Measurements from ENCODE around the gene SEL1L. TPM values are rescaled to one million over a fixed set of nuclear protein-coding genes. Genes with fewer than 3 reads are reported as not detected.

Gene SEL1L
- polyA plus RNA-seq, 1 of the 3 experiments (the other 2 are of a cell fraction): 13.8 TPM

DNA sequence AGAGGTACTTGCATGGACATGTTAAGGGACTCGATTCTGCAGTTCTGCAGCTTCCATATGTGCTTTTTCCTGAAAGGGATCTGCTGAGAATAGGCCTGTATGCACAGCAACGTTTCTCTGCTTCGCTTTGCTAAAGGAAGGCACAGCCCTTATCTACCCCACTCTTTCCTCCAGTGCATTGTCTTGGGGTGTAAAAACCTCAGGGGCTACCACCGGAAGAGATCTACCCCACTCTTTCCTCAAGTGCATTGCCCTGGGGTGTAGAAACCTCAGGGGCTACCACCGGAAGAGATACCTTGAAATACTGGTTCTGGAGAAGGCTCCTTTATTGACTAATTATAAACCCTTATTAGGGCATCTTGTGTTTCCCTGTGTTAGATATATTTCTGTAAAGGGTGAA, 52.9 kb downstream of the SEL1L start:
- peaks cover 63 to 71% of the 10 kb centered on the region in 2 experiments for H3K36me3 ChIP-seq (replicated peaks in 1 of 2; ENCODE audit: control insufficient read depth in 1 of 2, insufficient read depth in 2 of 2, low read length in 1 of 2)
- no peak for DNase-seq
- no peak overlapping the region for H3K9ac ChIP-seq

More for the DNA sequence above, 52.9 kb downstream of the SEL1L start:
- no peaks in the 10 kb centered on the region for H3K27me3 ChIP-seq (ENCODE audit: insufficient read depth)
- no peaks in the 10 kb centered on the region for H4K20me1 ChIP-seq (ENCODE audit: insufficient read depth)
- H3K79me2 ChIP-seq (ENCODE audit: insufficient read depth): no peaks in the 10 kb centered on the region
- H3F3A ChIP-seq (replicated peaks; ENCODE audit: insufficient read depth): no peaks in the 10 kb centered on the region
- ChIA-PET POLR2A (no interaction called here), CTCF (no interaction called here)
- H3K27ac ChIP-seq (ENCODE audit: low read depth in 2 of 2, low read length in 1 of 2): no peak overlapping the region
- 93% methylated on average over 5 of the region's 5 CpGs for WGBS (ENCODE audit: low lambda C conversion rate)
- no peaks in the 10 kb centered on the region for H3K9me3 ChIP-seq
- H3K4me2 ChIP-seq: no peak overlapping the region
- H3K9me2 ChIP-seq: no peaks in the 10 kb centered on the region
- H2AFZ ChIP-seq (ENCODE audit: low read depth): no peak overlapping the region
- H3K4me3 ChIP-seq (ENCODE audit: low read depth in 2 of 2, low read length in 1 of 2): no peak overlapping the region
- no peak for TF ChIP-seq EP300 (IDR thresholded peaks at IDR 0.05; ENCODE audit: borderline replicate concordance in 1 of 2, low read depth in 1 of 2, low read length in 1 of 2)
- TF ChIP-seq TAF1 (IDR thresholded peaks at IDR 0.05; ENCODE audit: borderline replicate concordance, low read depth, low read length): no peak
- TF ChIP-seq RFX5 (IDR thresholded peaks at IDR 0.05; ENCODE audit: low read length): no peak
- no peak for TF ChIP-seq EZH2phosphoT487 (IDR thresholded peaks at IDR 0.05; ENCODE audit: borderline replicate concordance, low read depth)
- TF ChIP-seq, protein P1, sequence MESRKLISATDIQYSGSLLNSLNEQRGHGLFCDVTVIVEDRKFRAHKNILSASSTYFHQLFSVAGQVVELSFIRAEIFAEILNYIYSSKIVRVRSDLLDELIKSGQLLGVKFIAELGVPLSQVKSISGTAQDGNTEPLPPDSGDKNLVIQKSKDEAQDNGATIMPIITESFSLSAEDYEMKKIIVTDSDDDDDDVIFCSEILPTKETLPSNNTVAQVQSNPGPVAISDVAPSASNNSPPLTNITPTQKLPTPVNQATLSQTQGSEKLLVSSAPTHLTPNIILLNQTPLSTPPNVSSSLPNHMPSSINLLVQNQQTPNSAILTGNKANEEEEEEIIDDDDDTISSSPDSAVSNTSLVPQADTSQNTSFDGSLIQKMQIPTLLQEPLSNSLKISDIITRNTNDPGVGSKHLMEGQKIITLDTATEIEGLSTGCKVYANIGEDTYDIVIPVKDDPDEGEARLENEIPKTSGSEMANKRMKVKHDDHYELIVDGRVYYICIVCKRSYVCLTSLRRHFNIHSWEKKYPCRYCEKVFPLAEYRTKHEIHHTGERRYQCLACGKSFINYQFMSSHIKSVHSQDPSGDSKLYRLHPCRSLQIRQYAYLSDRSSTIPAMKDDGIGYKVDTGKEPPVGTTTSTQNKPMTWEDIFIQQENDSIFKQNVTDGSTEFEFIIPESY (IDR thresholded peaks at IDR 0.05; ENCODE audit: borderline replicate concordance, low read depth): no peak
- TF ChIP-seq, protein P2, sequence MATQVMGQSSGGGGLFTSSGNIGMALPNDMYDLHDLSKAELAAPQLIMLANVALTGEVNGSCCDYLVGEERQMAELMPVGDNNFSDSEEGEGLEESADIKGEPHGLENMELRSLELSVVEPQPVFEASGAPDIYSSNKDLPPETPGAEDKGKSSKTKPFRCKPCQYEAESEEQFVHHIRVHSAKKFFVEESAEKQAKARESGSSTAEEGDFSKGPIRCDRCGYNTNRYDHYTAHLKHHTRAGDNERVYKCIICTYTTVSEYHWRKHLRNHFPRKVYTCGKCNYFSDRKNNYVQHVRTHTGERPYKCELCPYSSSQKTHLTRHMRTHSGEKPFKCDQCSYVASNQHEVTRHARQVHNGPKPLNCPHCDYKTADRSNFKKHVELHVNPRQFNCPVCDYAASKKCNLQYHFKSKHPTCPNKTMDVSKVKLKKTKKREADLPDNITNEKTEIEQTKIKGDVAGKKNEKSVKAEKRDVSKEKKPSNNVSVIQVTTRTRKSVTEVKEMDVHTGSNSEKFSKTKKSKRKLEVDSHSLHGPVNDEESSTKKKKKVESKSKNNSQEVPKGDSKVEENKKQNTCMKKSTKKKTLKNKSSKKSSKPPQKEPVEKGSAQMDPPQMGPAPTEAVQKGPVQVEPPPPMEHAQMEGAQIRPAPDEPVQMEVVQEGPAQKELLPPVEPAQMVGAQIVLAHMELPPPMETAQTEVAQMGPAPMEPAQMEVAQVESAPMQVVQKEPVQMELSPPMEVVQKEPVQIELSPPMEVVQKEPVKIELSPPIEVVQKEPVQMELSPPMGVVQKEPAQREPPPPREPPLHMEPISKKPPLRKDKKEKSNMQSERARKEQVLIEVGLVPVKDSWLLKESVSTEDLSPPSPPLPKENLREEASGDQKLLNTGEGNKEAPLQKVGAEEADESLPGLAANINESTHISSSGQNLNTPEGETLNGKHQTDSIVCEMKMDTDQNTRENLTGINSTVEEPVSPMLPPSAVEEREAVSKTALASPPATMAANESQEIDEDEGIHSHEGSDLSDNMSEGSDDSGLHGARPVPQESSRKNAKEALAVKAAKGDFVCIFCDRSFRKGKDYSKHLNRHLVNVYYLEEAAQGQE (IDR thresholded peaks at IDR 0.05; ENCODE audit: low read depth, low read length): no peak
- no peak for TF ChIP-seq SMC3 (IDR thresholded peaks at IDR 0.05; ENCODE audit: low read depth, low read length)
- TF ChIP-seq, protein P3, sequence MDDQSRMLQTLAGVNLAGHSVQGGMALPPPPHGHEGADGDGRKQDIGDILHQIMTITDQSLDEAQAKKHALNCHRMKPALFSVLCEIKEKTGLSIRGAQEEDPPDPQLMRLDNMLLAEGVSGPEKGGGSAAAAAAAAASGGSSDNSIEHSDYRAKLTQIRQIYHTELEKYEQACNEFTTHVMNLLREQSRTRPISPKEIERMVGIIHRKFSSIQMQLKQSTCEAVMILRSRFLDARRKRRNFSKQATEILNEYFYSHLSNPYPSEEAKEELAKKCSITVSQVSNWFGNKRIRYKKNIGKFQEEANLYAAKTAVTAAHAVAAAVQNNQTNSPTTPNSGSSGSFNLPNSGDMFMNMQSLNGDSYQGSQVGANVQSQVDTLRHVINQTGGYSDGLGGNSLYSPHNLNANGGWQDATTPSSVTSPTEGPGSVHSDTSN (IDR thresholded peaks at IDR 0.05): no peak
- TF ChIP-seq GABPA (IDR thresholded peaks at IDR 0.05; ENCODE audit: low read depth): no peak
- no peak for TF ChIP-seq JUND (IDR thresholded peaks at IDR 0.05)
- TF ChIP-seq POLR2AphosphoS5 (IDR thresholded peaks at IDR 0.05; ENCODE audit: low read depth, low read length): no peak
- TF ChIP-seq, protein P4, sequence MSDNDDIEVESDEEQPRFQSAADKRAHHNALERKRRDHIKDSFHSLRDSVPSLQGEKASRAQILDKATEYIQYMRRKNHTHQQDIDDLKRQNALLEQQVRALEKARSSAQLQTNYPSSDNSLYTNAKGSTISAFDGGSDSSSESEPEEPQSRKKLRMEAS (IDR thresholded peaks at IDR 0.05; ENCODE audit: low read depth): no peak
- no peaks in the 10 kb centered on the region for H3K4me1 ChIP-seq (ENCODE audit: control insufficient read depth in 1 of 2, insufficient read depth in 2 of 2, low read depth in 1 of 2, low read length in 1 of 2)

Data from SK-N-SH (cell line).